Heart left ventricle (tissue), 11 donors: ENCODE measurements around the gene SLFN12L. TPM values are rescaled to one million over a fixed set of nuclear protein-coding genes. Genes with fewer than 3 reads are reported as not detected.

Source experiments
- polyA plus RNA-seq, 2 donors: library from polyadenylated mRNA; stranded (reverse); fragments of 200-250 nt; gene quantifications; one replicate each; pipeline ENCODE4 v1.2.3, GENCODE V29; 2013
- total RNA-seq, 9 donors: library from RNA; depleted of rRNA in 2 of 9; stranded (reverse); fragments of >200 nt in 2 of 9; fragmentation: NEBNext Ultra II Directional in 3 of 9; extraction: Animal tissue kit (Norgen Biotek cat#: 25700) in 3 of 9; gene quantifications; one replicate each; pipeline versions ENCODE4 v1.1.0 to v1.2.4, GENCODE V29; 2016 to 2023
- donor health status: ischemic (EF 13 %, LVEDD 7.1; RV severe dilation, severe dysfunction).
- donor health status: healthy with polysubstance abuse.
- donor health status: DM: no; HTN: yes; CAD: no.
- donor health status: DM: no; HTN: no; CAD: no.
- donor health status: ischemic (EF 25% LVEDD 5.7; RV mildly dilated, moderate dysfunction).
- donor health status: healthy.
- donor health status: DM: yes; HTN: yes; CAD: no.
- donor health status: PGD.
- donor health status: nonischemic (EF 23%, LVEDD 6.1; RV moderate dilation, normal function).

SLFN12L gene
- total and polyA plus RNA-seq, 11 donors = 0.14 to 7.3 (median 0.60) TPM

Other genes starting within 250 kb of the SLFN12L start
- 10 to 100 TPM; 15.3 to 46.0 (median 17.5) TPM for gene SLFN11, start 164.1 kb downstream of the SLFN12L start, total RNA-seq
- gene SLFN11, start 164.1 kb downstream of the SLFN12L start, polyA plus RNA-seq = 1 to 10 TPM; 6.4 to 7.8 TPM
- 10 to 100 TPM in 1 of 9 donors, 1 to 10 TPM in 8; 3.3 to 10.0 (median 4.5) TPM for gene SLFN12, start 105.2 kb downstream of the SLFN12L start, total RNA-seq
- 1 to 10 TPM; 1.7 to 2.8 TPM for gene SLFN12, start 105.2 kb downstream of the SLFN12L start, polyA plus RNA-seq
- 10 to 100 TPM in 1 of 9 donors, 1 to 10 TPM in 7, under 1 TPM in 1; 0.94 to 14.8 (median 4.5) TPM for gene SLFN13, start 88.9 kb downstream of the SLFN12L start, total RNA-seq
- gene SLFN13, start 88.9 kb downstream of the SLFN12L start, polyA plus RNA-seq = under 1 TPM; 0.58 to 0.91 TPM
- under 1 TPM in 1 of 9 donors, not detected in 8; 0.31 TPM for gene SLFN14, start 23.1 kb upstream of the SLFN12L start, total RNA-seq
- not detected for gene SLFN14, start 23.1 kb upstream of the SLFN12L start, polyA plus RNA-seq
- 10 to 100 TPM in 2 of 9 donors, 1 to 10 TPM in 7; 6.6 to 10.8 (median 8.8) TPM for gene PEX12, start 40.9 kb upstream of the SLFN12L start, total RNA-seq
- 1 to 10 TPM; 2.6 to 5.3 TPM for gene PEX12, start 40.9 kb upstream of the SLFN12L start, polyA plus RNA-seq
- 100 to 1,000 TPM in 7 of 9 donors, 10 to 100 TPM in 2; 67.1 to 166 (median 123) TPM for gene AP2B1, start 49.6 kb upstream of the SLFN12L start, total RNA-seq
- gene AP2B1, start 49.6 kb upstream of the SLFN12L start, polyA plus RNA-seq = 10 to 100 TPM; 25.0 to 66.0 TPM
- gene RASL10B, start 194.0 kb upstream of the SLFN12L start, total RNA-seq = 10 to 100 TPM in 5 of 9 donors, 1 to 10 TPM in 4; 8.2 to 78.7 (median 13.0) TPM
- 10 to 100 TPM in 1 of 2 donors, 1 to 10 TPM in 1; 7.6 to 12.2 TPM for gene RASL10B, start 194.0 kb upstream of the SLFN12L start, polyA plus RNA-seq
- gene GAS2L2, start 215.6 kb upstream of the SLFN12L start, total RNA-seq = under 1 TPM in 4 of 9 donors, not detected in 5; 0.10 to 0.28 (median 0.12) TPM
- gene GAS2L2, start 215.6 kb upstream of the SLFN12L start, polyA plus RNA-seq = under 1 TPM in 1 of 2 donors, not detected in 1; 0.06 TPM
- not detected for gene C17orf50, start 223.2 kb upstream of the SLFN12L start, total RNA-seq
- gene C17orf50, start 223.2 kb upstream of the SLFN12L start, polyA plus RNA-seq = under 1 TPM in 1 of 2 donors, not detected in 1; 0.19 TPM